SU-DHL-6 (cell line): ENCODE measurements around the gene LTBP4.

Source experiments
- EZH2phosphoT487 ChIP-seq: fragments of 200-600 bp; sonication (generic), shearing (Covaris generic); conservative IDR thresholded peaks from 2 replicates; pipeline ENCODE4 v1.6.1; 2018; ENCODE audit warnings: mild to moderate bottlenecking, antibody characterized with exemption, low read length, moderate library complexity, mixed read lengths
- TF ChIP-seq, protein P1 (sequence below): fragments of 200-600 bp; sonication (generic); IDR thresholded peaks from one replicate; pipeline ENCODE4 v1.5.1; 2017; ENCODE audit warnings: antibody characterized with exemption, mild to moderate bottlenecking, low read length, moderate library complexity; ENCODE audit not compliant: insufficient read depth, poor library complexity, severe bottlenecking

DNA sequence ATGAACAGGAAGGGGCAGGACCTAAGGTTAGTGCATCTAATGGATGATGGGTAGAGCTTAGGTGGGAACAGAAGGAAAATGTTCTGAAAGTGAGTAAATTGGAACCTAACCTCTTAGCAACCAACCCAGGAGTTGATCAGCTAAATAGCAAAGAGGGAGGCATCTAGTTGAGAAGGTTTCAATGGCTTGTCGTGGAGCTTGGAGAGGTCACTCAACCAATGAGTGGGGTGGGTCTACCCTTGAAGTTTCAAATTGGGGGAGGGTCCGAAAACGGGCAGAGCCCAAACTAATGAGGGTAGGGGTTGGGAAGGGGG is 30.2 kb upstream of the LTBP4 start:
- TF ChIP-seq EZH2phosphoT487 = no peak
- TF ChIP-seq, protein P1, sequence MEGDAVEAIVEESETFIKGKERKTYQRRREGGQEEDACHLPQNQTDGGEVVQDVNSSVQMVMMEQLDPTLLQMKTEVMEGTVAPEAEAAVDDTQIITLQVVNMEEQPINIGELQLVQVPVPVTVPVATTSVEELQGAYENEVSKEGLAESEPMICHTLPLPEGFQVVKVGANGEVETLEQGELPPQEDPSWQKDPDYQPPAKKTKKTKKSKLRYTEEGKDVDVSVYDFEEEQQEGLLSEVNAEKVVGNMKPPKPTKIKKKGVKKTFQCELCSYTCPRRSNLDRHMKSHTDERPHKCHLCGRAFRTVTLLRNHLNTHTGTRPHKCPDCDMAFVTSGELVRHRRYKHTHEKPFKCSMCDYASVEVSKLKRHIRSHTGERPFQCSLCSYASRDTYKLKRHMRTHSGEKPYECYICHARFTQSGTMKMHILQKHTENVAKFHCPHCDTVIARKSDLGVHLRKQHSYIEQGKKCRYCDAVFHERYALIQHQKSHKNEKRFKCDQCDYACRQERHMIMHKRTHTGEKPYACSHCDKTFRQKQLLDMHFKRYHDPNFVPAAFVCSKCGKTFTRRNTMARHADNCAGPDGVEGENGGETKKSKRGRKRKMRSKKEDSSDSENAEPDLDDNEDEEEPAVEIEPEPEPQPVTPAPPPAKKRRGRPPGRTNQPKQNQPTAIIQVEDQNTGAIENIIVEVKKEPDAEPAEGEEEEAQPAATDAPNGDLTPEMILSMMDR = no peak
